PC-9 (cell line): ENCODE results near the gene PRM3. TPM values are rescaled to one million over a fixed set of nuclear protein-coding genes. Genes with fewer than 3 reads are reported as not detected.

Experiments
- Bru-seq: library from RNA; stranded (reverse); fragments of 400-500 nt; gene quantifications from one replicate; lab custom pipeline; 2021; lab: Mats Ljungman, UMichigan
- BruChase-seq, 2 experiments: library from RNA; stranded (reverse); fragments of 400-500 nt; gene quantifications; one replicate each; lab custom pipeline; 2021; lab: Mats Ljungman, UMichigan
- BruUV-seq: library from RNA; stranded (reverse); fragments of 400-500 nt; replicated peaks from 2 replicates; lab custom pipeline; 2021; lab: Mats Ljungman, UMichigan
- CTCF ChIA-PET: fragments of 300-600 bp; sonication (Branson Sonifier 250); formaldehyde crosslinking; loops from one replicate; lab custom pipeline; 2022; ENCODE audit warnings: antibody characterized with exemption; lab: Charles Lee
- POLR2A ChIA-PET: fragments of 300-600 bp; sonication (Branson Sonifier 250); formaldehyde crosslinking; loops from one replicate; lab custom pipeline; 2022; ENCODE audit warnings: antibody characterized with exemption; ENCODE audit not compliant: unreplicated experiment; lab: Charles Lee
- DNase-seq, 2 experiments: peaks; one replicate each; pipeline versions ENCODE4 v3.0.0 to v3.0.0-alpha.2; 2015 to 2022; ENCODE audit warnings: mixed read lengths in 1 of 2
- H2AFZ ChIP-seq: fragments of 200-600 bp; sonication (generic); 2 replicates; pipeline ENCODE4 v1.8.1; 2017; ENCODE audit warnings: antibody characterized with exemption
- H3F3A ChIP-seq: fragments of 200-600 bp; sonication (generic); 2 replicates; pipeline ENCODE4 v1.8.1; 2017; ENCODE audit warnings: antibody characterized with exemption, mild to moderate bottlenecking, low read depth; ENCODE audit not compliant: insufficient read depth
- H3K27ac ChIP-seq: fragments of 200-600 bp; sonication (generic); 2 replicates; pipeline ENCODE4 v1.6.1; 2016; ENCODE audit warnings: mixed run types
- H3K27me3 ChIP-seq: fragments of 200-600 bp; sonication (generic); 2 replicates; pipeline ENCODE4 v1.6.1; 2016; ENCODE audit warnings: low read depth, mixed run types; ENCODE audit not compliant: insufficient read depth
- H3K36me3 ChIP-seq: fragments of 200-600 bp; sonication (generic); 2 replicates; pipeline ENCODE4 v1.6.1; 2016; ENCODE audit warnings: low read depth, mixed run types
- H3K4me1 ChIP-seq: fragments of 200-600 bp; sonication (generic); replicated peaks from 2 replicates; pipeline ENCODE4 v1.6.1; 2016; ENCODE audit warnings: mixed run types; ENCODE audit not compliant: insufficient read depth
- H3K4me2 ChIP-seq: fragments of 200-600 bp; sonication (generic); 2 replicates; pipeline ENCODE4 v1.6.1; 2017; ENCODE audit warnings: mixed run types
- H3K4me3 ChIP-seq: fragments of 200-600 bp; sonication (generic); 2 replicates; pipeline ENCODE4 v1.6.1; 2016; ENCODE audit warnings: mixed run types
- H3K79me2 ChIP-seq: fragments of 200-600 bp; sonication (generic); 2 replicates; pipeline ENCODE4 v1.6.1; 2017; ENCODE audit warnings: low read depth, mixed run types
- H3K9me2 ChIP-seq: fragments of 200-600 bp; sonication (generic); 2 replicates; pipeline ENCODE4 v1.8.1; 2017; ENCODE audit warnings: mild to moderate bottlenecking; ENCODE audit not compliant: insufficient read depth
- H3K9me3 ChIP-seq: fragments of 200-600 bp; sonication (generic); 2 replicates; pipeline ENCODE4 v1.8.1; 2016; ENCODE audit warnings: low read depth; ENCODE audit not compliant: insufficient read depth
- H4K20me1 ChIP-seq: fragments of 200-600 bp; sonication (generic); 2 replicates; pipeline ENCODE4 v1.8.1; 2017; ENCODE audit not compliant: insufficient read depth
- EZH2 ChIP-seq: fragments of 200-600 bp; sonication (generic); IDR thresholded peaks from 2 replicates; pipeline ENCODE4 v1.8.0; 2017; ENCODE audit warnings: antibody characterized with exemption, low read depth
- intact Hi-C: fragments of 100-400 bp; cut with micrococcal nuclease; formaldehyde crosslinking; loops from one replicate; pipeline ENCODE4 v1.10.0; 2022; ENCODE audit not compliant: unreplicated experiment
- long read RNA-seq: library from polyadenylated mRNA; stranded (forward); transcript quantifications from one replicate; pipeline ENCODE4 v2.0.0, GENCODE V29; 2022
- total RNA-seq: library from RNA; stranded (reverse); gene quantifications from 2 replicates; pipeline ENCODE4 v1.2.3, GENCODE V29; 2021
- TF ChIP-seq, protein P1 (sequence below): fragments of 200-600 bp; sonication (generic); conservative IDR thresholded peaks from 2 replicates; pipeline ENCODE4 v1.6.1; 2017; ENCODE audit warnings: mixed run types, antibody characterized with exemption, mild to moderate bottlenecking, moderate library complexity

Gene PRM3, protein sequence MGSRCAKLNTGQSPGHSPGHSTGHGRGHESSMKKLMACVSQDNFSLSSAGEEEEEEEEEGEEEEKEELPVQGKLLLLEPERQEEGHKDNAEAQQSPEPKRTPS
- not detected in 2 replicates for total RNA-seq
- Bru-seq, nascent RNA = not detected
- BruChase-seq, experiment 1, labeled RNA remaining after a 2-hour chase = not detected
- BruChase-seq, experiment 2, labeled RNA remaining after a 6-hour chase = not detected
- long read RNA-seq = 0 reads

GRCh38 chr16:11272921-11273720 lies at the start of gene PRM3:
Gene PRM3 (minus strand): TSS chr16:11273629. CDS start chr16:11273595, 34 bp downstream.
- H3K36me3 ChIP-seq = no peaks in the 10 kb centered on the region
- no peak within 1 kb of the TSS for H3K4me2 ChIP-seq
- H4K20me1 ChIP-seq = no peaks in the 10 kb centered on the region
- POLR2A ChIA-PET = no interaction called here
- H3K4me3 ChIP-seq = no peak within 1 kb of the TSS
- CTCF ChIA-PET = no interaction called here
- H3K9me2 ChIP-seq = no peaks in the 10 kb centered on the region
- H3F3A ChIP-seq = no peaks in the 10 kb centered on the region
- no peaks in the 10 kb centered on the region for H3K79me2 ChIP-seq
- TF ChIP-seq, protein P1, sequence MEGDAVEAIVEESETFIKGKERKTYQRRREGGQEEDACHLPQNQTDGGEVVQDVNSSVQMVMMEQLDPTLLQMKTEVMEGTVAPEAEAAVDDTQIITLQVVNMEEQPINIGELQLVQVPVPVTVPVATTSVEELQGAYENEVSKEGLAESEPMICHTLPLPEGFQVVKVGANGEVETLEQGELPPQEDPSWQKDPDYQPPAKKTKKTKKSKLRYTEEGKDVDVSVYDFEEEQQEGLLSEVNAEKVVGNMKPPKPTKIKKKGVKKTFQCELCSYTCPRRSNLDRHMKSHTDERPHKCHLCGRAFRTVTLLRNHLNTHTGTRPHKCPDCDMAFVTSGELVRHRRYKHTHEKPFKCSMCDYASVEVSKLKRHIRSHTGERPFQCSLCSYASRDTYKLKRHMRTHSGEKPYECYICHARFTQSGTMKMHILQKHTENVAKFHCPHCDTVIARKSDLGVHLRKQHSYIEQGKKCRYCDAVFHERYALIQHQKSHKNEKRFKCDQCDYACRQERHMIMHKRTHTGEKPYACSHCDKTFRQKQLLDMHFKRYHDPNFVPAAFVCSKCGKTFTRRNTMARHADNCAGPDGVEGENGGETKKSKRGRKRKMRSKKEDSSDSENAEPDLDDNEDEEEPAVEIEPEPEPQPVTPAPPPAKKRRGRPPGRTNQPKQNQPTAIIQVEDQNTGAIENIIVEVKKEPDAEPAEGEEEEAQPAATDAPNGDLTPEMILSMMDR = no peak
- no peak for TF ChIP-seq EZH2
- H3K27me3 ChIP-seq = peaks cover 10% of the 10 kb centered on the region; the same call in 1 of the 2 replicates
- H2AFZ ChIP-seq = no peak within 1 kb of the TSS
- no peak for DNase-seq
- H3K27ac ChIP-seq = no peak within 1 kb of the TSS
- BruUV-seq = no TSS peak
- intact Hi-C loops = no loop called here
- H3K9me3 ChIP-seq = no peaks in the 10 kb centered on the region
- no peaks in the 10 kb centered on the region for H3K4me1 ChIP-seq

- H3F3A ChIP-seq = peaks cover 12% of the 10 kb centered on the region; the same call in 1 of the 2 replicates
- H4K20me1 ChIP-seq = no peaks in the 10 kb centered on the region
- H3K4me3 ChIP-seq = no peak overlapping the region
- H3K9me3 ChIP-seq = no peaks in the 10 kb centered on the region
- H3K27me3 ChIP-seq = no peaks in the 10 kb centered on the region
- TF ChIP-seq, protein P1 = no peak
- no peak for TF ChIP-seq EZH2
- H3K4me2 ChIP-seq = no peak overlapping the region
- intact Hi-C loops = no loop called here
- CTCF ChIA-PET = no interaction called here
- no peaks in the 10 kb centered on the region for H3K9me2 ChIP-seq
- POLR2A ChIA-PET = interaction anchor here (0.6 kb wide), 1 partner anchor 67 kb away, joined by 8 read pairs; the partner anchor contains the start of gene SOCS1
- no peaks in the 10 kb centered on the region for H3K36me3 ChIP-seq
- no peak overlapping the region for H2AFZ ChIP-seq
- DNase-seq = no peak
- peaks cover 9% of the 10 kb centered on the region; the same call in 1 of the 2 replicates for H3K4me1 ChIP-seq
- no peak overlapping the region for H3K27ac ChIP-seq
- no peaks in the 10 kb centered on the region for H3K79me2 ChIP-seq
- BruUV-seq = no TSS peak
Observed at GRCh38 chr16:11322823-11323222, 49.4 kb upstream of the PRM3 start.

DNA sequence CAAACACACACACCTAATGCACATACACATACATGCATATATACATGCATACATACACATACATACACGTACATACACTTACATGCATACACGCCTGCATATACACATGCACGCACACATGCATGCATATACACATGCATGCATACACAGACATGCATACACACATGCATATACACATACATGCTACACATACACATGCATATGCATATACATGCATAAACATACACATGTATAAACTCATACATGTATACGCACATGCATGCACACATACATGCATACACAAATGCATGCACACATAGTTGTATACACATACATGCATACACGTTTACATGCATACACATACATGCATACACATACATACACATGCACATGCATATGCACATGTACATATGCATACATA lies 48.2 kb upstream of the PRM3 start:
- no peaks in the 10 kb centered on the region for H3K79me2 ChIP-seq
- H2AFZ ChIP-seq = no peak overlapping the region
- no TSS peak for BruUV-seq
- POLR2A ChIA-PET = no interaction called here
- no peak for DNase-seq
- peaks cover 9% of the 10 kb centered on the region; the same call in 1 of the 2 replicates for H3K4me1 ChIP-seq
- intact Hi-C loops = no loop called here
- H3K27me3 ChIP-seq = no peaks in the 10 kb centered on the region
- CTCF ChIA-PET = no interaction called here
- no peak overlapping the region for H3K4me2 ChIP-seq
- no peaks in the 10 kb centered on the region for H3K36me3 ChIP-seq
- no peaks in the 10 kb centered on the region for H3K9me3 ChIP-seq
- no peak overlapping the region for H3K27ac ChIP-seq
- no peaks in the 10 kb centered on the region for H4K20me1 ChIP-seq
- peaks cover 11% of the 10 kb centered on the region; the same call in 1 of the 2 replicates for H3F3A ChIP-seq
- H3K4me3 ChIP-seq = no peak overlapping the region
- TF ChIP-seq, protein P1 = no peak
- no peak for TF ChIP-seq EZH2
- no peaks in the 10 kb centered on the region for H3K9me2 ChIP-seq
